HG03342 (cell line): ENCODE data around the gene PEAK1.
"Not testable (repeated sequence)": the region's sequence is repeated elsewhere in the genome, so short reads cannot be mapped to it uniquely, and the experiment has no call there.

Experiments
- ATAC-seq: cut with Tn5 transposase; IDR thresholded peaks from one replicate; pipeline ENCODE4 v1.9.1; 2021; ENCODE audit warnings: mild to moderate bottlenecking, moderate library complexity; ENCODE audit not compliant: unreplicated experiment

The PEAK1 gene

DNA sequence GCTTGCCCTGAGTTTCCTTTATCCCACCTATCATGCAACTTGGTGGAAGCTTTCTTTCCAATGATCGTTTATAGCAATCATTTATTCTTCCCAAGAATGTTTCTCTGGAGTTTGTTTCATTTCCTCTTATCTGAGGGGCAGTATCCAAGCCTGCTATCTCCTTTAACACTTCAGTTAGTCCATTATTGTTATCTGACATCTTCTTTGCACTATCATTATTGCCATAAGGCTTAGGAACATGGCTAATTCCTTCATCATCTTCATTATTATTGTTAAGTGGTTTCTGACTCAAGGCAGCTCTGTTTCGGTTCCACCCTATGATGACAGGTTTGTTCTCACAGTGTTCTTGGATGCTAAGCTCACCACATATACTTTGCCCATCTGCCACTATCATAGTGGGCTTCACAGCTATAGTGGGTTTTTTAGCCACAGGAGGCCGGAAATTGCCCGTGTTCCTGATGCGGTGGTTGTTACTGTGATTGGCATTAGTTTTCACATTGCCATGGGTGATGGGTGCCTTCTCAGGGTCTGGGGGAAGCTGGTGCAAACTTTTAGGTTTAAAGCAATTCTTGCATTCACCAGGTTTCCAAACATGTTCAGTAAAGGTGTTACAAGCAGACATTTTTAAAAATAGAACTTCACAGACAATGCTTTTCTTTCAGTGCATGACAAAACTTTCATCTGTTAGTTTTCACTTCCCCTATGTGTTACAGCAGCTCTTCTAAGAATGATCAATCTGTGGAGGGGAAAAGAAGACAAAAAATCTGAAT, 238.4 kb downstream of the PEAK1 start:
- peak; percentile 60 for ATAC-seq

- no peak for ATAC-seq
These were observed 239.1 kb downstream of the PEAK1 start for GRCh38 chr15:77180757-77181156.

GRCh38 chr15:77180270-77180669, 239.6 kb downstream of the PEAK1 start:
- ATAC-seq = no peak

- ATAC-seq = no peak
These were observed 240.3 kb downstream of the PEAK1 start for GRCh38 chr15:77179541-77179998.

DNA sequence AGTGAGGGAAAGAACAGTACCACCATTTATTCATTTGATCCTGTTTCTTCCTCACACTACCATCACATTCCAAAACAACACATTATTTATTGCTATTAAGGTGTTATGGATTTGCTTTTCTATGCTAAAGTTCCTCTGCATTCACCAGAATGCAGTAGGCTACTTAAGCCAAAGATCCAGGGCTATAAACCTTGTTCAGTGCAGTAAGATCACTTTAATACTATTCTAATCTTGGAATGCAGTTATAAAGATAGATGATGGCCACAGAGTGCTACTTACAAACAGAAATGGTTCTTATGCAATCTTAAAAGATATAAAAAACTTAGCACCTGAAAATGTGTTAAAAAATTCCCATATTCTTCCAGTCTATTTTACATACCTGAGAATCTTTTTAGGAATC, 241.5 kb downstream of the PEAK1 start:
- no peak for ATAC-seq

DNA sequence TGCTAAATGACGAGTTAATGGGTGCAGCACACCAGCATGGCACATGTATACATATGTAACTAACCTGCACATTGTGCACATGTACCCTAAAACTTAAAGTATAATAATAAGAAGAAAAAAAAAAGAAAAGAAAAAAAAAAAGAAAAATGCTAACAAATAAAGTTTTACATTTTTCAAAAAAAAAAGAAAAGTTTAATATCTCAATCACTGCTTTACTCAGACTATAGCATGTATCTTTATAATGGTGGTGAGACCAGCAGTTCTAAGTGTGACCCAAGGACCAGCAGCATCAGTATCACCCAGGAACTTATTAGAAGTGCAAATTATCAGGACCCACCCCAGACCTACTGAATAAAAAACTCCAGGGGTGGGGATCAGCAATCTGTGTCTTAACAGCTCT, 243.8 kb downstream of the PEAK1 start:
- not testable (repeated sequence) for ATAC-seq

GRCh38 chr15:77173487-77173886, 246.4 kb downstream of the PEAK1 start:
- ATAC-seq = no peak

GRCh38 chr15:77171221-77171967, 248.5 kb downstream of the PEAK1 start:
- ATAC-seq = no peak

DNA sequence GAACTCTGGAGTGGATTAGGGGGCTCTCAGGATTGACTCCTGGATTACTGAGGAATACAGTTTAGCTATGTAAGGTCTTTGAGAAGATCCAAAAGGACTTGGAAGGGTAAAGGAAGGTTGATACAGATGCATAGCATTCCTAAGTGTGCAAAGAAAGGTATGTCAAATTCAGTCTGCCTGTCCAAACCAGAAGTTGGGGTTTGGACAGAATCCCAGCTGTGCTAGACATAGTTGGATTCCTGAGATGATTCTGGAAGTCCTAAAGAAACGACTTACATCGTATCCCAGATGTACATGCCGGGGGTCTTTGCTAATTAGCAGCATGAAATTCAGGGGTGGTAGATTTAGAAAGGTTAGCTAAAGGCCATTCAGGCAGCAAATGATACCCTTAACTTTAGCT, 251.3 kb downstream of the PEAK1 start:
- ATAC-seq = no peak

DNA sequence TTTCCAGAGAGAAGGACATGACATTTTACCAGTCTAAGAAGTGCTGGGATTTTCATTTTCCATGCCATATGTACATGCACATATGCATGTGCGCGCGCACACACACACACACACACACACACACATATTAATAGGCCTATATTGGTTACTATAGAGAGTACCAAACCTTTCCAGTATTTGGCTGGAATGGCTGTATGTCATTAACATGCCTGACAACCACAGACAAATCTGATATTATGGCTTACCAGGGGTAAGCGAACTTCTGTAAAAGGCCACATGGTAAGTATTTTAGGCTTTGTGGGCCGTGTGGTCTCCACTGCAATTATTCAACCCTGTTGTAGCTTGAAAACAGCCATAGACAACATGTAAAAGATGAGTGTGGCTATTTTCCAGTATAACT, 251.8 kb downstream of the PEAK1 start:
- ATAC-seq = no peak

- no peak for ATAC-seq
These were observed 252.5 kb downstream of the PEAK1 start for GRCh38 chr15:77167406-77167805.

- ATAC-seq = no peak
These were observed 256.0 kb downstream of the PEAK1 start for GRCh38 chr15:77163781-77164384.

GRCh38 chr15:77162872-77163633, 256.9 kb downstream of the PEAK1 start:
- no peak for ATAC-seq

DNA sequence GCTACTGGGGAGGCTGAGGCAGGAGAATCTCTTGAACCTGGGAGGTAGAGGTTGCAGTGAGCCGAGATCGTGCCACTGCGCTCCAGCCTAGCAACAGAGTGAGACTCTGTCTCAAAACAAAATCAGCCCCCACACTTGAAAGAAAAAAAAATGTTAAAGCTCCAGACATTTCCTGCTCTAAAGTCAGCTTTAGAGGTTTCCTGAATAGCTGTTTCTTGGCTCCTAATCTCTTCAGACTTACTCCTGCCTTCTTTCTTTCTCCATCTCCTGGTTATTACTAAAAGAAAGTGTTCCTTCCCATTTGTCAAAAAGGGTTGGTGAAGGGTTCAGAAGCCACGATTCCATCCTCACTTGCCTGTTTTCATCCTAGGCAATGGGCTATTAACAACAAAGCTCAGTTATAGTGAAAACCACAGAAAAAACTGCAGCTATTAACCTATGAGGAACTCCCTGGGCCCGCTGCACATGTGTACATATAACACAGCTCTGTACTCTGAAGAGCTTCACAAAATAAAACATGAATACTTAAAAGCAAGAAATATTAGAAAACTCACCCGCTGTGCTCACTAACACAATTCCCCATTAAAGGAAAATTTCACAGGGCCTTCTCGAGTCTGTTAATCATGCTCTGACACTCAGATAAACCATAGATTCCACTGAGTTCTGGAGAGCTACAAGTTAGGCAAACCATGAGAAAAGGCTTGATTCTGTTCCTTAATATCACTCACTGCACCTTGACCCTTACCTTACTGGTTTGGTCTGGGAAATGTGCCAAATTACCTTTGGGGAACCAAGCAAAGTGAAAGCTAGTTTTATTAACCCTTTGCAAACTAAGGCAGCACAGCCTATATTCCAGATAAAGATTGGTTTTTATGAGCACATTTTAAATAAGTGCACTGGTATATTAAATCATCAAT, 259.1 kb downstream of the PEAK1 start:
- no peak for ATAC-seq

DNA sequence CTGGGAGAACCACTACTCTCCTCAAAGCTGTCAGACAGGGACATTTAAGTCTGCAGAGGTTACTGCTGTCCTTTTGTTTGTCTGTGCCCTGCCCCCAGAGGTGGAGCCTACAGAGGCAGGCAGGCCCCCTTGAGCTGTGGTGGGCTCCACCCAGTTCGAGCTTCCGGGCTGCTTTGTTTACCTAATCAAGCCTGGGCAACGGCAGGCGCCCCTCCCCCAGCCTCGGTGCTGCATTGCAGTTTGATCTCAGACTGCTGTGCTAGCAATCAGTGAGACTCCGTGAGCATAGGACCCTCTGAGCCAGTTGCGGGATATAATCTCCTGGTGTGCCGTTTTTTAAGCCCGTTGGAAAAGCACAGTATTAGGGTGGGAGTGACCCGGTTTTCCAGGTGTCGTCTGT, 263.9 kb downstream of the PEAK1 start:
- ATAC-seq = not testable (repeated sequence)

GRCh38 chr15:77148191-77148590, 271.7 kb downstream of the PEAK1 start:
- no peak for ATAC-seq

DNA sequence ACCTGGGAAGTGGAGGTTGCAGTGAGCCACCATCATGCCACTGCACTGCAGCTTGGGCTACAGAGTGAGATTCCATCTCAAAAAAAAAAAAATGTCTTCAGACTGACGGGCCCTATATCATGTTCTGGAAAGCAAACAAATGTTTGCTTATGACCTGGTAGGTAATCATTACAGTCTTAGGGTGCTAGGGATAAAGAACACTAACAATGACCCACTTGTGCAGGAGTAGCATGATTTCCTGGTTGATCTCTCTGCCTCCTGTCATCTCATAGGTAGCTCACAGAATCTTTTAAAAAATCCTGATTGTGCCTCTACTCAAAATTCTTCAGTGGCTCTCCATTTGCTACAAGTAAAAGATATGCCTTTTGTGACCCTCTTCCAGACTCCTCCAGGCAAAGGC, 274.5 kb downstream of the PEAK1 start:
- ATAC-seq = no peak

GRCh38 chr15:77144492-77145070, 275.3 kb downstream of the PEAK1 start:
- no peak for ATAC-seq

DNA sequence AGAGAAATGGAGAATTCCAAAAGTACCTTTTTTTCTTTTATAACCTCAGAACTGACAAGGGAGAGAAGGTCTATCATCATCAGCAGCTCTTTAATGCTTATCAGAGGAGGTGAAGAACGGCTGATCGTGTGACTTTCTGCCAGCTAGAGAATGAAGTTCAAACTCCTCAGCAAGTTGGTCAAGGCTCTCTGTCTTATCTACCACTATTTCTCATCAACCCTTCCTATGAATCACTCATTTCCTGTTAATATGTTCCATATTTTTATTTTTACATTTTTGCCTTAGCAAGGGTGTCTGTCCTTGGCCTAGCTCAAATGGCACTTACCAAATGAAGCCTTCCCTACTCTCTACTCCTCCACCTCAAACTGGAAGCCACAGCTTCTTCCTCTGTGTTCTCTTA, 275.9 kb downstream of the PEAK1 start:
- ATAC-seq = no peak

- ATAC-seq = no peak
These were observed 276.3 kb downstream of the PEAK1 start for GRCh38 chr15:77143616-77144015.
